Mucosa of rectum (tissue), 2 donors: ENCODE measurements around the gene MMP1.

Experiments used
- H3K27ac ChIP-seq, 2 donors: one replicate each; pipeline ENCODE4 v1.7.0; 2013; ENCODE audit warnings: inconsistent platforms in 2 of 2, low read depth in 2 of 2, low read length in 2 of 2
- H3K27me3 ChIP-seq, 2 donors: one replicate each; pipeline ENCODE4 v1.7.0; 2013; ENCODE audit warnings: low read length in 2 of 2; ENCODE audit not compliant: control insufficient read depth in 2 of 2, insufficient read depth in 2 of 2
- H3K36me3 ChIP-seq, 2 donors: one replicate each; pipeline ENCODE4 v1.7.0; 2013; ENCODE audit warnings: low read length in 2 of 2; ENCODE audit not compliant: control insufficient read depth in 2 of 2, insufficient read depth in 2 of 2
- H3K4me1 ChIP-seq, 2 donors: one replicate each; pipeline ENCODE4 v1.7.0; 2013; ENCODE audit warnings: low read length in 2 of 2, mild to moderate bottlenecking in 1 of 2; ENCODE audit not compliant: control insufficient read depth in 2 of 2, insufficient read depth in 2 of 2
- H3K4me3 ChIP-seq, 2 donors: one replicate each; pipeline ENCODE4 v1.7.0; 2013; ENCODE audit warnings: low read length in 2 of 2
- H3K9ac ChIP-seq, 2 donors: one replicate each; pipeline ENCODE4 v1.7.0; 2013; ENCODE audit warnings: low read length in 2 of 2, low read depth in 1 of 2, mild to moderate bottlenecking in 1 of 2
- H3K9me3 ChIP-seq, 2 donors: one replicate each; pipeline ENCODE4 v1.7.0; 2013; ENCODE audit warnings: low read length in 2 of 2; ENCODE audit not compliant: control insufficient read depth in 2 of 2
- donor health status: healthy.
- donor health status: Normal muscosa, but diverticular disease.

The MMP1 gene

DNA sequence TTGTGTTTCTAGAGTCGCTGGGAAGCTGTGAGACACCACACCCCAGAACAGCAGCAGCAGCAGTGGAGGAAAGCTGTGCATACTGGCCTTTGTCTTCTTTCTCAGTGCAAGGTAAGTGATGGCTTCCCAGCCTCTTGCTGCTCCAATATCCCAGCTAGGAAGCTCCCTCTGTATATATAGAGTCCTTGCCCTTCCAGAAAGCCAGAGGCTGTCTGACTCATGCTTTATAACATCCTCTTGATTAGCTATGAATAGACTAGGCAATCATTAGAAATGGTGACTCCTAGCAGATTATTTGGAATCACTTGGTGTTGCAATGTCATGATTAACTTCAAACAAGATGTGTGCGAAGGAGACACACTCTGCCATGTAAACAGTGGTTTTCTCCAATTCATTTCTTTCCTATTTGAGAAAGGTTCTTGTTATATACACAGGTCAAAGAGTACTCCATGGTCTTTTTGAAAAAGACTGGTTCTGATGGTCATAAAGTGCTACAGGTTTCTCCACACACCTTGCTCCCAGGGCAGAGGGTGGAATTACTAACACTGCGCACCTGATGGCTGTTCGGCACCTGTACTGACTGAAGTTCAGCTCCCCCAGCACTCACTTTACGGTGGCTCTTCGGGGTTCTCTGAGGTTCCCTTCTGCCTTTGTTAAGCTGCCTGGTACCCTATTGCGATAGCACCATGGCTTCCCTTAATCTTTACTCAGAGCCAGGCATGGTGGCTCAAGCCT is at the start of gene MMP1:
Gene MMP1, minus strand, starts transcription at position 149 of the 735 bp plus-strand sequence. Its CDS starts 68 bp downstream, at position 81.
- Histone ChIP-seq H3K27ac (no peak within 1 kb of the TSS), H3K27me3 (no peaks in the 10 kb centered on the region), H3K9ac (no peak within 1 kb of the TSS), H3K4me3 (no peak within 1 kb of the TSS), H3K36me3 (no peaks in the 10 kb centered on the region), H3K4me1 (peaks cover 4 to 14% of the 10 kb centered on the region in 2 donors), H3K9me3 (no peaks in the 10 kb centered on the region)

DNA sequence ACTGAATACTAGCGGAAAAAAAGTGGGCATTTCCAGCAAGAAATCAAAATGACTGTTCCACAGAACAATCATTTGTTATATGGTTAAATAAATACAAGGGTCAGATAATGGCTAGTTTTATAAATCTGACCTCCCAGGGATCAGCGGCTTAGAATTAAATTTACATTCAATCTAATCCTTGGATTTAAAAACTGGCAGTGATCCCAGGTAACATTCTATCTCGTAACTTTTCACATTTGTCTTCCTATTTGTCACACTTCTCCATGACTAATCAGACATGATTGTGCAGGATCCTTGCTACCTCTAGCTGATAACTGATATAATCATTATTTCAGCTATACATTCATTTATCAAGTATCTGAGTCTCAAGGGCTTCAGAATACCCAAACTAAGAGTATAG is 48.3 kb upstream of the MMP1 start:
- H3K4me3 ChIP-seq = no peak overlapping the region
- H3K27me3 ChIP-seq = no peaks in the 10 kb centered on the region
- no peak overlapping the region for H3K9ac ChIP-seq
- H3K36me3 ChIP-seq = no peaks in the 10 kb centered on the region
- H3K9me3 ChIP-seq = no peaks in the 10 kb centered on the region
- no peak overlapping the region for H3K27ac ChIP-seq
- H3K4me1 ChIP-seq = peaks cover 3 to 4% of the 10 kb centered on the region in 2 donors

DNA sequence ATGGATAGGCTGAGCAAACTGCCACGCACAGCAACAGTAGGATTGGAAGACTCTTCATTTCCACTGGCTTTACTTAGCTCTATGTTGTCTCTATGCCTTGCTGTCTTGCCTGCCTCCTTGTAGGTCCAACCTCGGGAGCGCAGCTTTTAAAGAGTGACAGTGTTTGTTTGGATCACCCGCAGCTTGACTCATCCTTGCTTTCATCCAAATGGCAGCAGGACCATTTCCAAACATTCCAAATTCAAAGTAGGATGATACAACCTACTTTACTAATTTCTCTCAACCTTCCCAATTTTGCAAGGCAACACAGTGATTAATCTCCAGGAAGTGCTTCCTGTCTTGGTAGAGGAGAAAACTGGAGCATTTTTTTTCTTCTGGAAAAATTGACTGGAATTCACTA is 45.5 kb upstream of the MMP1 start, which contains the start of gene MMP3:
Gene MMP3, minus strand, starts transcription at position 121 of the 400 bp plus-strand sequence. Its CDS starts 63 bp downstream, at position 58.
- no peaks in the 10 kb centered on the region for H3K27me3 ChIP-seq
- H3K4me3 ChIP-seq = no peak within 1 kb of the TSS
- H3K9me3 ChIP-seq = no peaks in the 10 kb centered on the region
- H3K9ac ChIP-seq = no peak within 1 kb of the TSS
- H3K27ac ChIP-seq = no peak within 1 kb of the TSS
- no peaks in the 10 kb centered on the region for H3K36me3 ChIP-seq
- H3K4me1 ChIP-seq = no peaks in the 10 kb centered on the region

DNA sequence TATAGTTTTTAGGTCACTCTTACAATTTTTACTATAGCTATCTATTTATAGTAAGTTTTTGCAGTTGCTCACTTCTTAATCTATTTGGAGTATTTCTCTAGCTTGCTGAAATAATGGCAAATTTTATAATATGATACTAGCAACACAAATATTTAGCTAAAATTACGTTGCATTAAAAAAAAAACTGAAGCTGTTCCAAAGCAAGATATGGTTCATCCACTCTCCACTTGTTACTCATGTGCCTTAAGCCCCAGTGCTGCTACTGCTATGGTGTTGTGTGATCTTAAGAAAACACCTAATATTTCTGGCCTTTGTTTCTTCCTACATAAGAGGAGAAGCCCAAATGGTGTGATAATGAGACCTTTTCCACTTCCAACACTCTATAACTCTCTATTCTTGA is 45.0 kb upstream of the MMP1 start:
- Histone ChIP-seq H3K36me3 (no peaks in the 10 kb centered on the region), H3K4me1 (no peaks in the 10 kb centered on the region), H3K27me3 (no peaks in the 10 kb centered on the region), H3K4me3 (no peak overlapping the region), H3K9ac (no peak overlapping the region), H3K27ac (no peak overlapping the region), H3K9me3 (no peaks in the 10 kb centered on the region)

DNA sequence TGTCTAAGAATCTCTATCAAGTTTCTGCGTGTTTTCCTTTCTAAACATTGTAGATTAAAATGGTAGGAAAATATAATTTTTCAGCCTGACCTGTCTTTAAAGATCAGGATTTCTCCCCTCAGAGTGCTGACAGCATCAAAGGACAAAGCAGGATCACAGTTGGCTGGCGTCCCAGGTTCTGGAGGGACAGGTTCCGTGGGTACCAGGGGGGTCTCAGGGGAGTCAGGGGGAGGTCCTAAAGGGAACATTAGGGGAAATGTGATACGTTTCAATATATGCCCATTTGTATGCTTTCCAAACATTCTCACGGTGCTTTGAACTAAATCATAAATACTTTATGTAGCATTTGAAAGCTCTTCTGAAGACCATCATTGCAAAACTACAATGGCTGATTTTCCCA is 42.1 kb upstream of the MMP1 start:
- H3K9me3 ChIP-seq = no peaks in the 10 kb centered on the region
- H3K4me1 ChIP-seq = no peaks in the 10 kb centered on the region
- no peak overlapping the region for H3K9ac ChIP-seq
- H3K27ac ChIP-seq = no peak overlapping the region
- H3K27me3 ChIP-seq = no peaks in the 10 kb centered on the region
- no peak overlapping the region for H3K4me3 ChIP-seq
- no peaks in the 10 kb centered on the region for H3K36me3 ChIP-seq

DNA sequence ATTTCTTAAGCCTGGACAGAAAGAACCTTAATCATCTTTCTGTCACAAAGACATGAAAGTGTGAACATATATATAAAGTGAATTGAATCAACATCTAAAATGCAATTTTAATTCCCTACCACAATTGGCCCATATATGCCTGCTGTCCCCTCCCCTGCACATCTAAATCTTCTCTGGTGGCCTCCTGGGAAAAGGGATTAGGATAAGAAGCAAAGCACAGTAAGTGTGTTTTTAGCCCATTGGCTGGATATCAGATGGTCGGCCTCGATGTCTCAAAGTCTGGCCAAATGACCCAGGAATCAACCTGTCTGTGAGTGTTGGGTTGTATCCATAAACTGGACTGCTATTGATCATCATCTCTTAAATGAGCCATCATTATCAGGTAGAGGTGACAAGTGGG is 39.7 kb upstream of the MMP1 start:
- no peak overlapping the region for H3K9ac ChIP-seq
- no peaks in the 10 kb centered on the region for H3K4me1 ChIP-seq
- no peak overlapping the region for H3K27ac ChIP-seq
- no peak overlapping the region for H3K4me3 ChIP-seq
- H3K27me3 ChIP-seq = no peaks in the 10 kb centered on the region
- H3K9me3 ChIP-seq = no peaks in the 10 kb centered on the region
- H3K36me3 ChIP-seq = no peaks in the 10 kb centered on the region

DNA sequence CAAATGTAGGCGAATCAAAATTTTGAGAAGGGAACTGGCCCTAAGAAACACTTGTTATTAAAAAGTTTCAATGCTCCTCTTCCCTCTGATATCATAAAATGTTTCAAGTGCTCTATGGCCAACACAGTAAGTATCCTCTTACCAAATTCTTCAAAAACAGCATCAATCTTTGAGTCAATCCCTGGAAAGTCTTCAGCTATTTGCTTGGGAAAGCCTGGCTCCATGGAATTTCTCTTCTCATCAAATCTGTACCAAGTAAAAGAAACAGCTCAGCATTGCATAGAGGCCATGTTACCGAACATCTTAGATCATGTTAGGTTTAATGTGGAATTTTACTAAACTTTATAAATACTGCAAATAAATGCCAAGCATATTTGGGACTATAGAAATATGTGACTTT is 39.2 kb upstream of the MMP1 start:
- no peaks in the 10 kb centered on the region for H3K27me3 ChIP-seq
- H3K27ac ChIP-seq = no peak overlapping the region
- no peaks in the 10 kb centered on the region for H3K36me3 ChIP-seq
- H3K4me3 ChIP-seq = no peak overlapping the region
- H3K4me1 ChIP-seq = no peaks in the 10 kb centered on the region
- no peak overlapping the region for H3K9ac ChIP-seq
- H3K9me3 ChIP-seq = no peaks in the 10 kb centered on the region

DNA sequence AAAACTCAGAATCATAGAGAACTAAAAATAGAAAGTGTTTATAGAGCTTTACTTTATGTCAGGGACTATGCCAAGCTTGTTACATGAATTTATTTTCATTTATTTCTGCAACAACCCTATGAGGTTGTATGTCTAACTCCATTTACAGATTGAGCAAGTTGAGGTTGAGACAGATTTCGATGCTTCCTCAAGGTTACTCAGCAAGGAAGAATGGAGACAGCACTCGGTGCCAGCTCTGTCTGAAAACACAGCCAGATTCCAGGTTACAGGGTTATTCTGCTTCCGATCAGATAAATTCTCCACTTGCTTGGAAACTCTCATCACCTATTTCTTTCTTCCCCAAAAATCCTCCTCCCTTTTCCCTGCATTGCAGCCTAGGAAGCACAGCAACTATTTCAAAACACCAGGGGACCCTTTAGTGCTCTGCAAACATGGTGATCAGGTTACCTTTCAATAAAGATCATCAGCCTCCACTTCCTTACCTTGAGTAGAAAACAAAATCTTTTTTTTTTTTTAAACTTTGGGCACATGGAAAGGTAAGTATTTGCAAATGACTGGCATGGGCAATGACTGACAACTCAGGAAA is 38.4 kb upstream of the MMP1 start:
- Histone ChIP-seq H3K4me3 (no peak overlapping the region), H3K27ac (no peak overlapping the region), H3K9me3 (no peaks in the 10 kb centered on the region), H3K9ac (no peak overlapping the region), H3K36me3 (no peaks in the 10 kb centered on the region), H3K4me1 (no peaks in the 10 kb centered on the region), H3K27me3 (no peaks in the 10 kb centered on the region)

DNA sequence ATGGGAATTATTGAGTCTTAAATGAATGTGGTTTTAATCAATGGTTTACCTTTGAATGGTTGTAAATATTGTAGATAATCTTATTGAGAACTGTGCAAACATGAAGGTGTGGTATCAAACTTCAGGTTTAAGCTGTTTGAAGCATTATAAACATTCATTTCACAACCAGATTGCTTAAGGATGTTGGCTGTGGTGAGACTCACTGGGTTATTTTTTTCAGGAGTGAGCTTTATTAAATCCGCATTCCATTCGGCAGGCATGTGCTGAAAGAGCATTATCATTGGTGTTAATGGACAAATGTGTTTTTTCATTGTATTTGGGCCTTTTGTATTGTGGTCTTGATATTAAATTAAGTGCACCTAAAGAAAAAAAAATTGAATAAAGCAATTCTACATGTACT is 35.8 kb upstream of the MMP1 start:
- Histone ChIP-seq H3K27me3 (no peaks in the 10 kb centered on the region), H3K36me3 (no peaks in the 10 kb centered on the region)

DNA sequence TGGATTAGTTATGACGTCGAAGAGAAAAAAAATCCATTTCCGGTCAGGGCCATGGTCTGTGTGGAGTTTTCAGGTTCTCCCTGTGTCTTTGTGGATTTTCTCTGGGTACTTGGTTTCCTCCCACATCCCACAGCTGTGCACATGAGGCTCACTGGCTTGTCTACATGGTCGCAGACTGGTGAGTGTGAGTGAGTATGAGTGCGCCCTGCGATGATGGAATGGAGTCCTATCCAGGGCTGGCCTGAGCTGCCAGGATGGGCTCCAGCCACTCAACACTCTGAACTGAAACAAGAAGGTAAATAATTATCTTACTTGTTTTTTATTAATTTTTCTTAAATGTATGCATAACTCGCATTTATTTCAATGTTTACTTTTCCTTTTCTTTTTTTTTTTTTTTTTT is 34.7 kb upstream of the MMP1 start:
- H3K4me1 ChIP-seq = no peaks in the 10 kb centered on the region
- no peak overlapping the region for H3K9ac ChIP-seq
- no peaks in the 10 kb centered on the region for H3K27me3 ChIP-seq
- H3K4me3 ChIP-seq = no peak overlapping the region
- H3K27ac ChIP-seq = no peak overlapping the region
- no peaks in the 10 kb centered on the region for H3K36me3 ChIP-seq
- H3K9me3 ChIP-seq = no peaks in the 10 kb centered on the region

More for the DNA sequence above, 35.8 kb upstream of the MMP1 start:
- Histone ChIP-seq H3K4me3 (no peak overlapping the region), H3K27ac (no peak overlapping the region), H3K9ac (no peak overlapping the region), H3K4me1 (no peaks in the 10 kb centered on the region), H3K9me3 (no peaks in the 10 kb centered on the region)
